Testis (tissue), 2 donors: ENCODE measurements around the gene FOXN1.

Experiments
- CTCF ChIP-seq, 3 experiments: fragments of 450-650 bp in 2 of 3; fragments of 200-600 bp in 1 of 3; sonication (generic) in 1 of 3; IDR thresholded peaks; one replicate each; pipeline ENCODE4 v1.5.1; 2016 to 2019; ENCODE audit warnings: antibody characterized with exemption in 3 of 3, mild to moderate bottlenecking in 2 of 3, moderate library complexity in 1 of 3
- POLR2A ChIP-seq: fragments of 450-650 bp; IDR thresholded peaks from one replicate; pipeline ENCODE4 v1.6.1; 2017; ENCODE audit warnings: antibody characterized with exemption, mild to moderate bottlenecking, moderate library complexity

- no peak for TF ChIP-seq CTCF (IDR thresholded peaks at IDR 0.05)
- TF ChIP-seq POLR2A, result no peak
Observed at GRCh38 chr17:28548417-28549130, 42.4 kb downstream of the FOXN1 start.
